ENCODE data around the gene VWF. TPM values are rescaled to one million over a fixed set of nuclear protein-coding genes. Genes with fewer than 3 reads are reported as not detected.

Gene VWF
- total RNA-seq = 768 and 837 TPM in 2 replicates

DNA sequence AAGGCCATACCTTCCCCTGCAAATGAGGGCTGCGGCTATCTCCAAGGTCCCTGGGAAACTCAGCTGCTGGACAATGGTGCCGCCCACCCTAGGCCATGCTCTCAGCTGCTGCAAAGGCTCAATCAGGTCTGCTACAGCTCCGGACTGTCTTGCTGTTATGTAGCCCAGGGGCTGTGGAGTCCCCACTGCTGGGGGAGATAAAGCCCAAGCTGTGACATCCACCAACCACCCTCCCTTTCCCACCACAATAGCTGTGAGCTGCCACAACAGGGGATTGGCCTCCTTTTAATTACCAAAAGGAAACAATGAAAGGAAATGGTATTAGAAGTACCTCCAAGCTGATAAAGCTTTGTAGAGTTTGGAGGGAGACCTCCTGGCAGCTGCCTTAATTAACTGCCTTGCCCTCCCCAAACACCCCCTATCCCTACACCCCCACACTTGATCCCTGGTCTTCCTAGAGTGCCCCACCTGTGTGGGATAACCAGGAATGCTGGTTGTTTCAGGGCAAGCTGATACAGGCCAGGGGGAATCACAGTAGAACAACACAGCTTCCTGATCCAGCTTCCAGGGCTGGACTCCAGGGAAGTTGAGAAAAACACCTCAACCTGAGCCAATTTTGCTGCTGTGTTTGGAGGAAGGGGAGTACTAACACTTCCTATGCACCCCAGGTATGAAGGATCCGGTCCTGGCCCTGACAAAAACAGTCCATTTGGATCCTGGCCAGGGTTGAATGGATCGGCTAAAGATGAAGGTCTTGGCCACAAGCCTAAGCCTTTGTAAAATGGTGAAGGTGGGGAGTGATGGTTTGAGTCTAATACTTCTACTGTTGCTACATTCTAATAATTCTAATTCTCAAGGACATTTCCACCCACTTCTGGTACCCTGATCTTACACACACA, at the start of gene VWF:
Gene VWF (minus strand): TSS at position 260 of the 899 bp plus-strand sequence. CDS start 1,474 bp downstream, outside the sequence.

DNA sequence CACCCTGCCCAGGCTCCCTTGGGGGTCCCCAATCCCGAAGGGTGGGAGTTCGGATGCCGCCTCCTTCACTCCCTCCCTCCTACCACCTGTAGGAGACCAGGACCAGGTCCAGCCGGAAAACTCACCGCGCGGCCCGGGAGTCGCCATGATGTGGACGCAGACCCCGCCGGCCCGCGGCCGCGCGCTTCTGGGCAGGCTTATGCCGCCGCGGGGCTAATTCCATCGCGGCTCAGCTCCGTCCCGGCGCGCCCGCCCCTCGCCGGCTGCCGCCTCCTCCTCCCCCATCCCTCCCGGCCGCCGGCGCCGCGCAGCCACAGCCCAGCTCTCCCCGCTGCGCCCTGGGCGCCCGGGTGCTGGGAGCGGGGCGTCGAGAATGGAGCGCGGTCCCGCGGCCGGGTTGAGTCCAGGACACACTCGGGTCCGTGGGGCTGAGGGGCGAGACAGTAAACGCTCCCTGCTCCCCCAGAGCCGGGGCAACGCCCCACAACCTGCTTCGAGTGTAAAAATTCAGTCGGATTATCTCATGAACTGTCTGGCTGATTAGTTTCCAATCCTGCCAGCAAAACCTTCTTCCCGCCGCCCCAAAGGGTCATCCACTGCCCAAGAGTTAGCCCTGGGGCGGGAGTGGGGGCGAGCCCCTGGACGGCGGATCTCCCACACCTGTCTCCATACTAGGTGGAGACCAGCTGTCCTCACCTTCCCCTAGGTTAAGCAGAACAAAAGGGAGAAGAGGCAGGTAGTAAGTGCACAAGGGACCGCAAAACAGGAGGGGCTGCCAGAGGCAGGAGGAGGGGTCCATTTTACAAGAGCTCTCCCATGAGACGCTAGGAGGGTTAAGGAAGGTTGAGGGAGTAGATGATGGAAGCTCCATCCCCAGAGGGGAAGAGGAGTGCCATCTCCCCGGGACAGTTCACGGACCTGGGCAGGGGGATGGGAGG, 179.1 kb downstream of the VWF start, which contains the start of gene ANO2:
Gene ANO2 (minus strand): TSS at position 189 of the 938 bp plus-strand sequence. CDS start 42 bp downstream, at position 147.

Other genes with a start within 250 kb of the VWF start
- gene ANO2, start 179.4 kb downstream of the VWF start, total RNA-seq = 9.2 and 13.5 TPM in 2 replicates
- 797 and 853 TPM in 2 replicates for gene CD9, start 75.7 kb upstream of the VWF start, total RNA-seq
- gene PLEKHG6, start 186.0 kb upstream of the VWF start, total RNA-seq = 0.10 TPM in 1 of 2 replicates, not detected in the other
- gene TNFRSF1A, start 217.4 kb upstream of the VWF start, total RNA-seq = 119 and 124 TPM in 2 replicates